ENCODE results near the gene TNK2. TPM values are rescaled to one million over a fixed set of nuclear protein-coding genes. Genes with fewer than 3 reads are reported as not detected.
A peak's percentile ranks its signal among the peaks of the same experiment; 100 is the strongest.

Gene TNK2
- total and polyA plus RNA-seq, 2 of the 13 experiments (the other 11 are each of a cell fraction or from before 2014, with no cell fraction given) = 4.6 to 5.8 TPM

DNA sequence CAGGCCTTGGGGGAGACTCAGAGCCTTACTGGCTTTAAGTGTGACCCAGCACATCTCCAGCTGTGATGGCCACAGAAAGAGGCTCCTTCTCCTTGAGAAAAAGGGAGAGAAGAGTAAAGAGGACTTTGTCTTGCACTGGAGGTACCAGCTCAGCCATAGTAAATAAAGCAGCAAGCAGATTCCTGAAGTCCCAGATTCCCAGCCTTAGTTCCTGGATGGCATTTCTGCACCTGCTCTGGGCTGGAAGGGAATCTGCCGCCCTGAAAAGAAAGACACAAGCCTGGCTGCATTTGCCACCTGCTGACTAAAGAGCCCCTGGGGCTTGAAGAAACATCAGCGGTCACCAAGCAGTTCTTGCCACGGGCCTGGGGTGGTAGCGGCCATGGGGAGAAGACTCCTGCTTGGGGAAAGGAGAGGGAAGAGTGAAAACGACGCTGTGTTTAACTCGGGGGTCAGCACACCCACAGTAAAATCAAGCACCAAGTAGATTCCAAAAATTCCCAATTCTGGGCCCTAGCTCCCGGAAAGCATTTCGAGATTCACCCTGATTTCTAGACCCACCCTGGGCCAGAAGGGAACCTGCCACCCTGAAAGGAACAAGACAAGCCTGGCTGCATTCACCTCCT, 24.2 kb upstream of the TNK2 start:
- Histone ChIP-seq H3K79me2 (ENCODE audit: insufficient read depth, low read length) (no peaks in the 10 kb centered on the region), H3K4me3 (replicated peaks in 1 of 3; ENCODE audit: insufficient read depth in 1 of 3, low read depth in 2 of 3, low read length in 3 of 3) (no peak overlapping the region), H3K9me3 (ENCODE audit: low read length) (no peaks in the 10 kb centered on the region), H3K27me3 (ENCODE audit: control insufficient read depth in 1 of 2, insufficient read depth in 2 of 2, low read length in 2 of 2) (no peaks in the 10 kb centered on the region), H2AFZ (ENCODE audit: low read length) (no peak overlapping the region), H3K9ac (ENCODE audit: insufficient read depth, low read depth, low read length) (no peak overlapping the region), H3K4me1 (ENCODE audit: insufficient read depth, low read length) (peaks cover 31% of the 10 kb centered on the region), H3K4me2 (ENCODE audit: low read depth, low read length) (peak overlapping the region; percentile 56; the same call in 1 of the 2 replicates), H3K36me3 (replicated peaks in 1 of 2; ENCODE audit: control insufficient read depth in 1 of 2, insufficient read depth in 2 of 2, low read length in 2 of 2) (no peaks in the 10 kb centered on the region), H3K27ac (ENCODE audit: extremely low read length, insufficient read depth, low read length) (no peak overlapping the region), H4K20me1 (ENCODE audit: insufficient read depth, low read length) (no peaks in the 10 kb centered on the region)
- peak; percentile 27 for ATAC-seq
- intact Hi-C loops (cut with micrococcal nuclease; ENCODE audit: unreplicated experiment) (no loop called here), in situ Hi-C loops (cut with HindIII; ENCODE audit: extremely low pct_ligation_motif_present, low pct_unique_long_range_greater_than_20kb) (no loop called here)
- TF ChIP-seq TCF7 (IDR thresholded peaks at IDR 0.05; ENCODE audit: low read depth) (no peak), BCL6 (CRISPR knock-in tag; IDR thresholded peaks at IDR 0.05) (0 out of 2 replicates have a peak, but pooled peaks have one; percentile 13), ZFAT (CRISPR knock-in tag; conservative IDR thresholded peaks at IDR 0.05) (peak; percentile 65; the same call in 1 of the 2 replicates)
- 78% methylated on average over 9 of the region's 9 CpGs for WGBS (ENCODE audit: low lambda C conversion rate)
- ChIA-PET POLR2A (no interaction called here), CTCF (ENCODE audit: low intra/inter-chr PET ratio, low total read pairs) (no interaction called here)
- FAIRE-seq = no peak
- no peak for DNase-seq (ENCODE audit: low spot score)
- BruUV-seq (replicated peaks) = no TSS peak

DNA sequence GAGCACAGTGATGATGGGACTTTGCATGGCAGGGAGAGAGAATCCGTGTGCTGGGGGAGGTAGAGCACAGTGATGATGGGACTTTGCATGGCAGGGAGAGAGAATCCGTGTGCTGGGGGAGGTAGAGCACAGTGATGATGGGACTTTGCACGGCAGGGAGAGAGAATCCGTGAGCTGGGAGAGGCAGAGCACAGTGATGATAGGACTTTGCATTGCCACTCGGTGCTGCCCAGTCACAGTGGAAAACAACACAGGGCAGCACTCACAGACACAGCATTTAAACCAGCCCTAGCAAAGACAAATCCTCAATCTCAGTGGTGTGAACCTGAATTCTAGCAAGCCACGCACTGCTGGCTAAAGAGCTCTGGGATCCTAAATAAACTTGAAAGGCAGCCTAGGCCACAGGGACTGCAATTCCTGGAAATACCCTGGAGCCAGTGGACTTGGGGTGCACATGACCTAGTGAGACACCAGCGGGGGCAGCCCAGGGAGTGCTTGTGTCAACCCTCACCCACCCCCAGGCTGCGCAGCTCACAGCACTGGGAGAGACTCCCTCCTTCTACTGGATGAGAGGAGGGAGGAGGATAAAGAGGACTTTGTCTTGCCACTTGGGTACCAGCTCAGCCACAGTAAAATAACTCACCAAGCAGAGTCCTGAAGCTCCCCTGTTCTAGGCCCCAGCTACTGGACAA, 23.4 kb upstream of the TNK2 start:
- H2AFZ ChIP-seq (ENCODE audit: low read length) = no peak overlapping the region
- intact Hi-C loops (cut with micrococcal nuclease; ENCODE audit: unreplicated experiment) (no loop called here), in situ Hi-C loops (cut with HindIII; ENCODE audit: extremely low pct_ligation_motif_present, low pct_unique_long_range_greater_than_20kb) (no loop called here)
- POLR2A ChIA-PET = no interaction called here
- no peaks in the 10 kb centered on the region for H3K36me3 ChIP-seq (replicated peaks in 1 of 2; ENCODE audit: control insufficient read depth in 1 of 2, insufficient read depth in 2 of 2, low read length in 2 of 2)
- no peaks in the 10 kb centered on the region for H3K79me2 ChIP-seq (ENCODE audit: insufficient read depth, low read length)
- peak; percentile 82 for FAIRE-seq
- H3K4me2 ChIP-seq (ENCODE audit: low read depth, low read length) = peak overlapping the region; percentile 56; the same call in 1 of the 2 replicates
- H3K4me3 ChIP-seq (replicated peaks in 1 of 3; ENCODE audit: insufficient read depth in 1 of 3, low read depth in 2 of 3, low read length in 3 of 3) = no peak overlapping the region; a peak in 1 of 6 replicates
- CTCF ChIA-PET (ENCODE audit: low intra/inter-chr PET ratio, low total read pairs) = no interaction called here
- peak; percentile 20 for DNase-seq (ENCODE audit: low spot score)
- no peaks in the 10 kb centered on the region for H4K20me1 ChIP-seq (ENCODE audit: insufficient read depth, low read length)
- no peaks in the 10 kb centered on the region for H3K27me3 ChIP-seq (ENCODE audit: control insufficient read depth in 1 of 2, insufficient read depth in 2 of 2, low read length in 2 of 2)
- TF ChIP-seq HNF4A (CRISPR knock-in tag; IDR thresholded peaks at IDR 0.05) = peak; percentile 31; the same call in 1 of the 2 replicates
- no peak for TF ChIP-seq KDM6A (CRISPR knock-in tag; IDR thresholded peaks at IDR 0.05; ENCODE audit: low read depth)
- no peak for TF ChIP-seq ZFP36 (IDR thresholded peaks at IDR 0.05; ENCODE audit: borderline replicate concordance, low read depth, low read length, partially characterized antibody)
- TF ChIP-seq ZSCAN21 (CRISPR knock-in tag; IDR thresholded peaks at IDR 0.05; ENCODE audit: borderline replicate concordance) = peak; percentile 48; the same call in 1 of the 2 replicates
- TF ChIP-seq, protein P1, sequence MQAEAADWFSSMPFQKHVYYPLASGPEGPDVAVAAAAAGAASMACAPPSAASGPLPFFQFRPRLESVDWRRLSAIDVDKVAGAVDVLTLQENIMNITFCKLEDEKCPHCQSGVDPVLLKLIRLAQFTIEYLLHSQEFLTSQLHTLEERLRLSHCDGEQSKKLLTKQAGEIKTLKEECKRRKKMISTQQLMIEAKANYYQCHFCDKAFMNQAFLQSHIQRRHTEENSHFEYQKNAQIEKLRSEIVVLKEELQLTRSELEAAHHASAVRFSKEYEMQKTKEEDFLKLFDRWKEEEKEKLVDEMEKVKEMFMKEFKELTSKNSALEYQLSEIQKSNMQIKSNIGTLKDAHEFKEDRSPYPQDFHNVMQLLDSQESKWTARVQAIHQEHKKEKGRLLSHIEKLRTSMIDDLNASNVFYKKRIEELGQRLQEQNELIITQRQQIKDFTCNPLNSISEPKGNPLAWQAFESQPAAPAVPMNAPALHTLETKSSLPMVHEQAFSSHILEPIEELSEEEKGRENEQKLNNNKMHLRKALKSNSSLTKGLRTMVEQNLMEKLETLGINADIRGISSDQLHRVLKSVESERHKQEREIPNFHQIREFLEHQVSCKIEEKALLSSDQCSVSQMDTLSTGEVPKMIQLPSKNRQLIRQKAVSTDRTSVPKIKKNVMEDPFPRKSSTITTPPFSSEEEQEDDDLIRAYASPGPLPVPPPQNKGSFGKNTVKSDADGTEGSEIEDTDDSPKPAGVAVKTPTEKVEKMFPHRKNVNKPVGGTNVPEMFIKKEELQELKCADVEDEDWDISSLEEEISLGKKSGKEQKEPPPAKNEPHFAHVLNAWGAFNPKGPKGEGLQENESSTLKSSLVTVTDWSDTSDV (CRISPR knock-in tag; IDR thresholded peaks at IDR 0.05) = no peak
- peak; percentile 11; the same call in 1 of the 2 replicates for TF ChIP-seq SAP130 (CRISPR knock-in tag; IDR thresholded peaks at IDR 0.05; ENCODE audit: low read depth)
- peak; percentile 57 for TF ChIP-seq BCL6 (CRISPR knock-in tag; IDR thresholded peaks at IDR 0.05)
- 0 out of 2 replicates have a peak, but pooled peaks have one; percentile 22 for TF ChIP-seq HDAC1 (CRISPR knock-in tag; IDR thresholded peaks at IDR 0.05)
- whole genome bisulfite sequencing (ENCODE audit: low lambda C conversion rate) = under 1% methylated on average over 5 of the region's 8 CpGs
- H3K9me3 ChIP-seq (ENCODE audit: low read length) = no peaks in the 10 kb centered on the region
- H3K4me1 ChIP-seq (ENCODE audit: insufficient read depth, low read length) = peaks cover 31% of the 10 kb centered on the region
- peak overlapping the region; percentile 9 for H3K27ac ChIP-seq (ENCODE audit: extremely low read length, insufficient read depth, low read length)
- ATAC-seq = peak; percentile 92
- 0 out of 2 replicates have a peak overlapping the region, but pooled peaks have one; percentile 8 for H3K9ac ChIP-seq (ENCODE audit: insufficient read depth, low read depth, low read length)
- BruUV-seq (replicated peaks) = no TSS peak
